Endothelial cell of umbilical vein (primary cell): ENCODE measurements around the gene SPATS1. TPM values are rescaled to one million over a fixed set of nuclear protein-coding genes. Genes with fewer than 3 reads are reported as not detected.

ENCODE experiments used
- BruUV-seq: library from RNA; stranded (reverse); fragments of 400-500 nt; replicated peaks from 2 replicates; lab custom pipeline; 2021; lab: Mats Ljungman, UMichigan
- CTCF ChIA-PET: fragments of 300-600, 350-600 bp; sonication (Branson Sonifier 250); formaldehyde crosslinking; loops from one replicate; lab custom pipeline; 2021; ENCODE audit warnings: antibody characterized with exemption, inconsistent platforms; lab: Charles Lee
- POLR2A ChIA-PET: fragments of 300-600, 350-600 bp; sonication (Branson Sonifier 250); formaldehyde crosslinking; loops from one replicate; lab custom pipeline; 2021; ENCODE audit warnings: antibody characterized with exemption, inconsistent platforms; lab: Charles Lee
- DNase-seq: peaks from one replicate; pipeline ENCODE4 v3.0.0-alpha.2; 2011; ENCODE audit warnings: low read depth, low spot score
- FAIRE-seq: peaks from 2 replicates; lab custom pipeline; 2011; peaks lifted over from hg19 to GRCh38; lab: Jason Lieb, UNC
- H2AFZ ChIP-seq: 2 replicates; pipeline ENCODE4 v1.6.0; 2012; ENCODE audit warnings: low read depth, low read length, control low read depth, inconsistent platforms
- H3K27ac ChIP-seq: 2 replicates; pipeline ENCODE4 v1.5.1; 2011; ENCODE audit warnings: low read depth, mild to moderate bottlenecking, control low read depth, low read length, moderate library complexity; ENCODE audit not compliant: insufficient read depth
- H3K27me3 ChIP-seq, 2 experiments: 2 replicates each; pipeline versions ENCODE4 v1.6.0 to v1.6.1; 2011; ENCODE audit warnings: low read length in 2 of 2, mixed read lengths in 1 of 2; ENCODE audit not compliant: control insufficient read depth in 2 of 2, insufficient read depth in 2 of 2
- H3K36me3 ChIP-seq, 2 experiments: 2 replicates in 1 of 2; 3 replicates in 1 of 2; pipeline ENCODE4 v1.5.1; 2011; ENCODE audit warnings: low read length in 2 of 2, mild to moderate bottlenecking in 1 of 2, moderate library complexity in 1 of 2; ENCODE audit not compliant: control insufficient read depth in 2 of 2, insufficient read depth in 2 of 2; ENCODE audit errors: extremely low read depth in 1 of 2
- H3K4me1 ChIP-seq: 3 replicates; pipeline ENCODE4 v1.5.1; 2011; ENCODE audit warnings: mild to moderate bottlenecking, low read length; ENCODE audit not compliant: control insufficient read depth, insufficient read depth; ENCODE audit errors: extremely low read depth
- H3K4me2 ChIP-seq: 2 replicates; pipeline ENCODE4 v1.6.1; 2011; ENCODE audit warnings: low read length, control low read depth, mixed read lengths; ENCODE audit not compliant: insufficient read depth
- H3K4me3 ChIP-seq, 3 experiments: fragments of 200-600 bp in 1 of 3; sonication (generic), shearing (Covaris generic) in 1 of 3; replicated peaks in 1 of 3; 2 replicates each; pipeline ENCODE4 v1.5.1; 2011 to 2016; ENCODE audit warnings: control low read depth in 3 of 3, low read length in 3 of 3, mild to moderate bottlenecking in 2 of 3, inconsistent platforms in 1 of 3, low read depth in 1 of 3, moderate library complexity in 1 of 3; ENCODE audit not compliant: insufficient read depth in 1 of 3
- H3K79me2 ChIP-seq: 2 replicates; pipeline ENCODE4 v1.6.0; 2012; ENCODE audit warnings: low read length, inconsistent platforms; ENCODE audit not compliant: control insufficient read depth, insufficient read depth
- H3K9ac ChIP-seq: replicated peaks from 2 replicates; pipeline ENCODE3; 2011; ENCODE audit warnings: low read length, control low read depth; ENCODE audit not compliant: insufficient read depth; ENCODE audit errors: extremely low read depth
- H3K9me1 ChIP-seq: replicated peaks from 3 replicates; pipeline ENCODE4 v1.6.0; 2011; ENCODE audit warnings: mild to moderate bottlenecking, low read length; ENCODE audit not compliant: control insufficient read depth, insufficient read depth; ENCODE audit errors: extremely low read depth
- H3K9me3 ChIP-seq: replicated peaks from 2 replicates; pipeline ENCODE4 v1.5.1; 2012; ENCODE audit warnings: low read length, inconsistent platforms; ENCODE audit not compliant: control insufficient read depth, insufficient read depth
- H4K20me1 ChIP-seq: replicated peaks from 2 replicates; pipeline ENCODE3; 2011; ENCODE audit warnings: mild to moderate bottlenecking, low read length; ENCODE audit not compliant: control insufficient read depth, insufficient read depth; ENCODE audit errors: extremely low read depth
- EZH2 ChIP-seq: IDR thresholded peaks from 2 replicates; pipeline ENCODE4 v1.6.1; 2012; ENCODE audit warnings: borderline replicate concordance, low read depth, mild to moderate bottlenecking, moderate library complexity, low read length, inconsistent platforms; ENCODE audit not compliant: severe bottlenecking
- FOS ChIP-seq: IDR thresholded peaks from 2 replicates; pipeline ENCODE4 v1.6.1; 2011; ENCODE audit warnings: mild to moderate bottlenecking, low read length, moderate library complexity, borderline replicate concordance; ENCODE audit not compliant: insufficient read depth
- GATA2 ChIP-seq: IDR thresholded peaks from 2 replicates; pipeline ENCODE4 v1.7.0; 2011; ENCODE audit warnings: low read depth, mild to moderate bottlenecking, moderate library complexity, mixed read lengths, low read length; ENCODE audit not compliant: insufficient read length, insufficient read depth
- JUN ChIP-seq: IDR thresholded peaks from 2 replicates; pipeline ENCODE4 v1.6.1; 2011; ENCODE audit warnings: borderline replicate concordance, low read depth; ENCODE audit not compliant: insufficient read length, insufficient read depth
- MAX ChIP-seq: IDR thresholded peaks from 2 replicates; pipeline ENCODE4 v1.6.1; 2011; ENCODE audit not compliant: insufficient read depth, insufficient read length
- MYC ChIP-seq: IDR thresholded peaks from one replicate; pipeline ENCODE4 v1.6.1; 2011; ENCODE audit warnings: mild to moderate bottlenecking, low read depth, low read length
- POLR2A ChIP-seq: IDR thresholded peaks from 2 replicates; pipeline ENCODE4 v1.6.1; 2012; ENCODE audit warnings: low read depth, mild to moderate bottlenecking, control low read depth, low read length
- POLR2AphosphoS5 ChIP-seq: IDR thresholded peaks from 2 replicates; pipeline ENCODE4 v1.6.1; 2012; ENCODE audit warnings: low read depth, mild to moderate bottlenecking, control low read depth, low read length, moderate library complexity; ENCODE audit not compliant: insufficient read depth
- dilution Hi-C: fragments of 300-500 bp; cut with MboI; formaldehyde crosslinking; loops from one replicate; pipeline ENCODE4 v1.15.0; 2019; ENCODE audit warnings: low sequenced_read_pairs; ENCODE audit not compliant: extremely low pct_ligation_motif_present
- intact Hi-C: fragments of 100-400 bp; cut with micrococcal nuclease; formaldehyde crosslinking; loops from one replicate; pipeline ENCODE4 v1.10.0; 2022
- polyA plus RNA-seq, 4 experiments: library from polyadenylated mRNA; depleted of rRNA in 3 of 4; stranded (reverse) in 3 of 4; unstranded in 1 of 4; fragments of >200 nt; gene quantifications; 2 replicates each; pipeline versions ENCODE4 v1.2.1 to v1.2.3, GENCODE V29; 2011 to 2012; ENCODE audit warnings: missing spikeins in 1 of 4
- total RNA-seq: library from RNA; stranded (reverse); gene quantifications from 2 replicates; pipeline ENCODE4 v1.2.3, GENCODE V29; 2021
- TF ChIP-seq, protein P1 (sequence below), 2 donors: IDR thresholded peaks; 1 replicate in 1 of 2; 2 replicates in 1 of 2; pipeline ENCODE4 v1.5.1; 2011; ENCODE audit warnings: low read length in 2 of 2, mild to moderate bottlenecking in 2 of 2, moderate library complexity in 2 of 2, control low read depth in 1 of 2, inconsistent platforms in 1 of 2, low read depth in 1 of 2; ENCODE audit not compliant: insufficient read depth in 1 of 2; ENCODE audit errors: extremely low read depth in 1 of 2

Gene SPATS1
- total and polyA plus RNA-seq, 2 donors (not counting 3 experiments of a cell fraction or from before 2014, with no cell fraction given): not detected

DNA sequence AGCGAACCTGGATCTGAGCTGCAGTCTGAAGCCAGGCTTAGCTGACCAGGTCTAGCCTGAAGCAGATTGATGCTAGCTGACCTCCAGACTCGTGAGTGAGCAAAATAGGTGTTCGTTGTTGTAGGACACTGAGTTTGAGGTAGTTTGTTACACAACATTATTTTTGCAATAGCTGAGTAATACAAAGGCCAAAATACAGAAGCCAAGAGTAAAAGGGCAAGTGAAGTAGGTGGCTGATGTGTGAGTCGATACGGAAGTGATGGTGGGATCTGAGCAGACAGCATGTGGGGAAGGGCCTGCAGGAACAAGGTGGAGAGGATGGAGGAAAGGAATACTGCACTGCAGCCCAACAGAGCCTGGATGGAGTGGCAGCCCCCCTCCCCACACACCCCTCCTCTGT is 8.5 kb upstream of the SPATS1 start:
- H3K9me1 ChIP-seq: no peaks in the 10 kb centered on the region
- H3K4me3 ChIP-seq: no peak overlapping the region
- TF ChIP-seq MAX (no peak), MYC (no peak), JUN (no peak), FOS (no peak), POLR2AphosphoS5 (no peak), POLR2A (no peak), EZH2 (no peak), GATA2 (no peak)
- TF ChIP-seq, protein P1, sequence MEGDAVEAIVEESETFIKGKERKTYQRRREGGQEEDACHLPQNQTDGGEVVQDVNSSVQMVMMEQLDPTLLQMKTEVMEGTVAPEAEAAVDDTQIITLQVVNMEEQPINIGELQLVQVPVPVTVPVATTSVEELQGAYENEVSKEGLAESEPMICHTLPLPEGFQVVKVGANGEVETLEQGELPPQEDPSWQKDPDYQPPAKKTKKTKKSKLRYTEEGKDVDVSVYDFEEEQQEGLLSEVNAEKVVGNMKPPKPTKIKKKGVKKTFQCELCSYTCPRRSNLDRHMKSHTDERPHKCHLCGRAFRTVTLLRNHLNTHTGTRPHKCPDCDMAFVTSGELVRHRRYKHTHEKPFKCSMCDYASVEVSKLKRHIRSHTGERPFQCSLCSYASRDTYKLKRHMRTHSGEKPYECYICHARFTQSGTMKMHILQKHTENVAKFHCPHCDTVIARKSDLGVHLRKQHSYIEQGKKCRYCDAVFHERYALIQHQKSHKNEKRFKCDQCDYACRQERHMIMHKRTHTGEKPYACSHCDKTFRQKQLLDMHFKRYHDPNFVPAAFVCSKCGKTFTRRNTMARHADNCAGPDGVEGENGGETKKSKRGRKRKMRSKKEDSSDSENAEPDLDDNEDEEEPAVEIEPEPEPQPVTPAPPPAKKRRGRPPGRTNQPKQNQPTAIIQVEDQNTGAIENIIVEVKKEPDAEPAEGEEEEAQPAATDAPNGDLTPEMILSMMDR (IDR thresholded peaks at IDR 0.05; ENCODE audit: extremely low read depth in 1 of 2, insufficient read depth in 1 of 2, low read depth in 1 of 2, low read length in 2 of 2): no peak
- H3K27me3 ChIP-seq: peaks cover 25 to 38% of the 10 kb centered on the region in 2 experiments
- H3K79me2 ChIP-seq: no peaks in the 10 kb centered on the region
- no peaks in the 10 kb centered on the region for H3K9me3 ChIP-seq
- no TSS peak for BruUV-seq
- POLR2A ChIA-PET: no interaction called here
- no peaks in the 10 kb centered on the region for H3K36me3 ChIP-seq
- H4K20me1 ChIP-seq: no peaks in the 10 kb centered on the region
- dilution Hi-C loops (no loop called here), intact Hi-C loops (no loop called here)
- CTCF ChIA-PET: no interaction called here
- no peak overlapping the region for H3K27ac ChIP-seq
- H2AFZ ChIP-seq: no peak overlapping the region
- FAIRE-seq (no peak), DNase-seq (no peak)
- no peak overlapping the region for H3K9ac ChIP-seq
- H3K4me1 ChIP-seq: no peaks in the 10 kb centered on the region
- no peak overlapping the region for H3K4me2 ChIP-seq
